GM04503 (cell line): ENCODE data around the gene COMP.

ENCODE experiments used
- DNase-seq: peaks from one replicate; pipeline ENCODE4 v3.0.0-alpha.2; 2012; ENCODE audit warnings: low read depth

The COMP gene

DNA sequence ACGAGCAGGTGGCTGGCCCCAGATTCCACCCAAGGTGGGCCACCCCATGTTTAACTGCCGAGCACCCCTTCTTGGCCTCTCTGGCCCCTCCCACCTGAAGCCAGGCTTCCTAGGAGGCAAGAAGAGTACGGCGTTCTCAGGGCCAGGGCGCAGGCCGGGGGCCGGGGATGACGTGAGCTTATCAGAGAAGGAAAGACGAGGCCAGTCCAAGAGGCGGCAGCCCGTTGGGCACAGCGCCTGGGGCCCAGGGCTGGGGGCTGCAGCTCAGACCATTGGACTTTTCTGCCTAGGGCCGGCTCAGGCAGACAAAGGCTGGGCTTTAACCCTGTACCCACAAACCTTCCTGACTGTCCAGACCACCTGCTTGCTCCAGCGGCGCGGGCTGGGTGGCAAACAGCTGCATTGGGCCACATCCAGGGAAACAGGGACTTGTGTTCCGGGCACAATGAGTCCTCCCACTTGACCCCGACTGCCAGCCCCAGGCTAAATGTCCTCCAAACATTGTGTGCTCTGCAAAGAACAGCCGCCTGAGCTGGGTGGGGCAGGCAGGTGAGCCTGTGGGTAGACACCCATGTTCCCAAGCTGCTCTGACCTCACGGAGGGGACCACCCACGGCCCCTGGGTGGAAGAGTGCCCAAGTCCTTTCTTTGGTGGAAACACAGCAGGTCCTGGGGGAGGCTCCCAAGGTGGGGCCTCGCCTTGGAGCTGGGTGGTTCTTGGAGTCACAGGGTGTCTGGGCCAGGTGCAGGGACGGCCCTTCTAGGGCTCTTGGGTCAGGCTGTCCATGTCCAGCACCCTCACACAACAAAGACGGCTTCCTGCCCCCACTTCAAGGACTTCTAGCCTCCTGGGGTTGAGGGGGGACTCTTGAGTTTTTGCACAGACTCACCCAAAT, 21.9 kb downstream of the COMP start:
- DNase-seq, result no peak

DNA sequence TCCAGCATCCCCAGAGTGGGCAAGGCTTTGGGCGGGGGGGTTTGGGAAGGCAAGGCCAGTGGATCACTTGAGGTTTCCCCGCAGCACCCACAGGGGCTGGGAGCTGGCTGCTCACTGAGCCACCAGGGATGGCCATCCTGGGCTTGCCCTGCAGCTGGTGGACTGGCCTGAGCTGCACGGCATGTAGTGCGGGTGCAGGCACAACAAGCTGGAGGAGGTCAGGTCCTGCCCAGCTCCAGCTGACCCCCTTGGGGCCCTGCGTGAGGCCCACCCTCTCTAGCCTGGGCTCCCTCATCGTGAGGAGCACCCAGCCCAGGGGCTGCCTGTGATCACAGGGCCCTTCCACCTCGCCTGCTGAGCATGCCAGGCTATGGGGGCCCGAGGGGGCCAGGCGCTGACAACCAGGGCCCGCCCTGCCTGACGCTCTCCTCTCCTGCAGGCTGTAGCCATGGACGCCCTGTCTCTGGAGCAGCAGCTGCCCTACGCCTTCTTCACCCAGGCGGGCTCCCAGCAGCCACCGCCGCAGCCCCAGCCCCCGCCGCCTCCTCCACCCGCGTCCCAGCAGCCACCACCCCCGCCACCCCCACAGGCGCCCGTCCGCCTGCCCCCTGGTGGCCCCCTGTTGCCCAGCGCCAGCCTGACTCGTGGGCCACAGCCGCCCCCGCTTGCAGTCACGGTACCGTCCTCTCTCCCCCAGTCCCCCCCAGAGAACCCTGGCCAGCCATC, 22.9 kb downstream of the COMP start:
- DNase-seq, result no peak

DNA sequence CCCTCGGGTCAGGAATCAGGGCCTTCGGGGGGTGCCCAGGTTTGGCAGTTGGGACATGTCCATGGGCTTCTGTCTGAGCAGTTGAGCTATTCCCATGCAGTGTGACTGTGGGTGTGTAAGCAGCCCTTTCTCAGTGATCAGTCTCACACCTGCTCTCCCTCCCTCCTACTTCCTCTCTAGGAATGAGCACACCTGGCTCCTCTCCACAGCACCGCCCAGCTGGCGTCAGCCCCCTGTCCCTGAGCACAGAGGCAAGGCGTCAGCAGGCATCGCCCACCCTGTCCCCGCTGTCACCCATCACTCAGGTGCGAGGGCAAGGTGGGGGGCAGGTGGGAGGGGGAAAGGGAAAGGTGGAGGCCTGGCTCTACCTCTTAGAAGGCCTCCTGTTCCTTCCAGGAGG, 25.9 kb downstream of the COMP start:
- DNase-seq, result no peak

DNA sequence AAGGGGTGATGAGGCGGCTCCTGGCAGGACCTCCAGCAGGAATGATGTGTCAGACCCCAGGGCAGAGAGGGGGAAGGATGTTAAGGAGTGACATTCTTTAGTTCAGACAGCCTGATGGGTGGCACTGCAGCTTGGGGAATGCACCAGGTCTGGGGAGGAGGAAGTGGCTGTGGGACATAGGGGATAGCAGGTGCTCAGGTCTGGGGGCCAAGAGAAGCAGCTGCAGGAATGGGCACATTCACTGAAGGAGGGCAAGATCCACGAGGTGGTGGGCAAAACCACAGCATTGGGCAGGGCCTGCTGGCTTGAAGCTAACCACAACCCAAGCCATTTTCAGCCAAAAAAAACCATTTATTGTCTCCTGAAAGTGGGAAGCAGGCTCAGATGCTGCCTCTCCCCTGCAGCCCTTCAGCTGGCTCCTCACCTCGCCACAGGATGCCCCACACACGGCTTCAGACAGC, 26.5 kb downstream of the COMP start:
- no peak for DNase-seq

DNA sequence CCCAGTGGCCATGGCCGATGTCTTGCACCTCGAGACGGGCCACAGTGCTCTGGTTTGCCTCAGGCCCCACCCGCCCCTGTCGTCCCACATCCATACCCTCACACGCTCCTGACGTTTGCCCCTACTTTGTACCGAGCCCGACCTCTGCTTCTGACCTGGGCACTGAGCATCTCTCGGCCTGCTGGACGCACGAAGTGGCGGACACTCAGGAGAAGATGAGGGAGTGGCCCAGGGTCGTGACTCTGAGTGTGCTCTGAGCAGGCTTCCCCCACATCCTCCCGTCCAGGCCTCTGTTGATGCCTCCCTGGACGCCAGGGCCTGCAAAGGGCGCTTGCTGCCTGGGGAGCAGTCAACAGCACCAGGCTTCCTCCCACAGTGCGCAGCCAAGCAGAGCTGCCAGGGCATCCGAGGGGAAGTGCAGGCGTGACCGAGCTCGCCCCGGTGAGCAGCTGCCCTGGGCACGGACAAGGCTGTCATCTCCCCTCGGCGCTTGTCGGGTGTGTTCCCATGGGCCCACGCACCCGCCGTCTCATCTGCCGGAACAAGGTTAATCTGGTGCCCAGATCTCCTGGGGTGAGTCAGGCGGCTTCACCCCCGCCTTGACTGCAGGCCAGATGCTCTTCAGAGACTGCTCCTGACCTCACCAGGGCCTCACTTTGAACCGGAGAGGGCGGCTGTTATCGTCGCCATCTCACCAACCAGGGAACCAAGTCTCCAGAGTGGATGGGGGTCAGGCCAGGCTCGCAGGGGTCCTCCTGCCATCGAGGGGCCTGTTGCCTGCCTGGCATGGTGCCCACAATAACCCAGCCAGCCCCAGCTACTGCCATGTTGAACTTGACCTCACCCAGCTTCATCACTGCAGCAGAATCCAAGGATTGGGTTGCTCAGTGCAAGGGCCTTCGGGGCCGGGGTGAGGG, 27.2 kb downstream of the COMP start:
- peak; percentile 71 for DNase-seq

DNA sequence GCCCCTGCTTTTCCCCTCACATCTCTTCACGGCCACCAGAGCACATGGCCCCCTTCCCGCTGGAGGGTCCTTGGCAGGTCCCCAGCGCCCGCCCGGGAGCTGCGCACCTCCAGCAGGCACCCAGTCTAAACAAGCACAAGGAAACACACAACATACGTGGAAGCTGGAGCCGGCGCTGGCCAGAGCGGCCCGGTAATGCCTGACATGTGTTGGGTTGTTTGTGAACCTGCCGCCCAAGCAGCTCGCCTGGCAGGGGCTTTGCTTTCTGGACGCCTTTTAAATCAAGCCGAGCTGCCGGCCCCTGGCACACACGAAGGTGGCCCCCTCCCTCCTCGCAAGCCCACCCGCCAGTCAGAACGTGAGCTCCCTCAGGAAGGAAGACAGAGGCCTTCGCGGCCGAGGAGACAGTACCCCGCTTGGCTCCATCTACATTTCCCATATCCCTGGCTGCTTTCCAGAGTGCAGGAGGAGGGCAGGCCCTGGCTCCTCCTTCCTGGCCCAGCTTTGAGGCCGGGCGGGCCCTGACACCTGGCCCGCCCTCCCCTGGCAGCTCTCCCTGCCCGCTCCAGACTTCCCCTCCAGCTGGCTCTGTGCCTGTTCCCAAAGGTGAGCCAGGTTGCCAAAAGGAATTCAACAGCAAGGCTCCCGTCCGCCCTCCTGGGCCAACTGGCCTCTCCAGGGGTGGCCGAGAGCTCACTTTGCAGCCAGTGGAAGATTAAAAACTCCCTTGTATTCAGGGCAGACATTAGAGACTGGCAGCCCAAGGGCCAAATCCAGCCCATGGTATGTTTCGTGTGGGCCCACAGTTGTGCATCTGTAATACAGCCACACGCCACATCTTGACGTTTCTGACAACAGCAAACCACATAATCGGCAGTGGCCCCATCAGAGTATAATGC, 28.7 kb downstream of the COMP start:
- no peak for DNase-seq

DNA sequence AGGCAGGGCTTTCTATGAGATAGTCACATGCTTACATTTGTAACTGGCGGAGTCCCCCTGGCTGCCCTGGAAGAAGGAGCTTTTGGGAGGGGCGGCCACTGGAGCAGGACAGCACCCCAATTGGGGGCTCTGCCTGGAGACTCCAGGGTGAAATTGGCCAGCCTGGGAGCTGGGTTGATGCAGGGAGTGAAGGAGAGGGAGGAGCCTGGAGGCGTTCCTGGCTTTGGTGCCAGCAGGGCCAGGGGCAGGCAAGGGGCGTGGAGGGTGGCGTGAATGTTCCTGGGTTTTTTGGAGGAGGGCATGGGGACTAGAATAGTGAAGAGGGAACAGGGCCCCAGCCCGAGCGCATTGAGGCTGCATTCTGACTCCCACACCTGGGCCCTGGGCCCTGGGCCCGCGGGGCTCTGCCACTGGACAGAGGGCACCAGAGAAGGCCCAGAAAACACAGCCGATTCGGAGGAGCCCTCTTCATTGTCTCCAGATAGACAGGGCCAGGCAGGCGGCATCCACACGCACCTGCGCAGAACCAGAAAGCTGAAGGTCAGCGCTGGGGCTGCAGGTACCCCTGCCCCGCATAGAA, 29.5 kb downstream of the COMP start:
- DNase-seq, result no peak

DNA sequence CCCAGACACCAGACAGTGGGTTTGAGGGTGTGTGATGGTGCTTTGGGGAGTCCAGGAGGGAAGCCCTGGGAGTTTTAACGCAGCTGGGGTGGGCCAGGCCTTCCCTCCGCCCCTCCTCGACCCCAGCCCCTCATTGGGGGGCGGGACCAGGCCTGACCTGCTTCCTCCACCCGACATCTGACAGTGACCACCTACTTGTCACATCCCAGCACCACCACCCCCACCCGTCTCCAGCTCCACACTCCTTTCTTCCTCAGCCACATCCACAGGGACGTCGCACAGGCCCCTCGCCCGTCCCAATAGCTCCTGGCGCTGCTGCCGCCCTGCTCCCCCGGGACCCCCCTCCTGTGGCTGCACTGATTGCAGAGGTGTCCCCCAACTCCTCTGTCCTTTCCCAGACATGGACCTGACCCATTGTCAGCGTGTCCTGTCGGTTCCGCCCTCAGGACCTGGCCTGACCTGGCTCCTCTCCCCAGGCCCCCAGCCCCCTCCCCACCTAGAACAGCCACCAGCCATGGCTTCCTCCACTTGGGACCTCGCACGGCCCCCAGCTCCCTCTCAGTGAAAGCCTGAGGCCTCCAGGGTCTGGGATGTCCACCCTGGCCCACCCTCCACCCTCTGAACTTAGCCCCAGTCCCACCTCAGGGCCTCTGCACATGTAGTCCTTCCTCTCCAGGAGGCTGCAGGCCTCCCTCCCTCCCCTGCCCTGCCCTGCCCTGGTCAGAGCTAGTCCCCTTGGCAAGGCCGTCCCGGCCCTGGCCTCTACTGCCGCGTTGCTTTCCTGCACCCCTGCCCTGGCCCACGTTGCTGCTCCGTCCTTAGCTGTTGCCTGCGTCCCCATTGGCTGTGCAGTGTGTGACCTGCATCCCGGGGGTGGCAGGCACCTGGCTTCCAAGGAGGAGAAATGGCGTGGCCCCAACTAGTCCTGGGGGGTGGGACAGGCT, 30.4 kb downstream of the COMP start:
- DNase-seq, result no peak

DNA sequence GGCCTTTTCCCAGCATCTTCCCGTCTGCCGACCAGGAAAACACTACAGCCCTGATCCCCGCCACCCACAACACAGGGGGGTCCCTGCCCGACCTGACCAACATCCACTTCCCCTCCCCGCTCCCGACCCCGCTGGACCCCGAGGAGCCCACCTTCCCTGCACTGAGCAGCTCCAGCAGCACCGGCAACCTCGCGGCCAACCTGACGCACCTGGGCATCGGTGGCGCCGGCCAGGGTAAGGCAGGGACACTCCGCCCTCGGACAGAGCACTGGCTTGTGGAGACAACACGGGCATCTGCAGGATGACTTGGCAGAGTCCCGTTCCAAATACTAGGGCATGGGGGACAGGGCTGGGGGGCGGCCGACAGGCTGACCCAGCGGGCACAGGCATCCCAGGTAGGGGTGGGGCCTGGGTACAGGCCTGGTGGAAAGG, 31.1 kb downstream of the COMP start:
- no peak for DNase-seq

DNA sequence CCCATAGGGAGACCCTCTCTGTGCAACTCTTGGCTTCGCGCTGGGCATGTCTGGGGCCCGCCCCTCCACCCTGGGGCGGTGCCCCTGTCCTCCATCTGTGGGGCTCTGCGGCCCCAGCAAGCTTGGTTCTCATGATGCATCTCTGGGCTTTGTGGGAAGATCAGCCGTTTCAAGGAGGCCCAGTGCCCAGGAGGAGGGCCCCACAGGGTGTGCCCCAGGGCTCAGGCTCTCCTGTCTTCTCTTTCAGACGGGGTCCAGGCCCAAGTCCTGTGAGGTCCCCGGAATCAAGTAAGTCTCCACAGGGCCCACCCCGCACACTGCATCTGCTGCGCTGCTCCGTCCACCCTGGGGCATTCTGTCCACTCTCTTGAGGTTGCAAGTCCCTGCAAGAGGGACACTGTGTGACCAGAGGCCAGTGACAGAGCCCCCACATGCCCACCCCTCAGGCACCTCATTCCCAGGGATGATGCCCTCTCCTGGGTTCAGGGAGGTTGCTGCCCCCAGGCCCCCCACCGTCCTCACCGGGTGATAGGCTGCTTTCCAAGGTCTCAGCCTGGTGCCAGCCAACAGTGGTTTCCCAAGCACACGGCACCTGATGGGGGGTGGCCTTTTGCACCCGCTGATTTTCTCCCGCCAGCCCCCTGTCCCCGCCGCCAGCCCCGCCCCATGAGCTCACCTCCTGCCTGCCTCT, 31.7 kb downstream of the COMP start:
- DNase-seq, result no peak

DNA sequence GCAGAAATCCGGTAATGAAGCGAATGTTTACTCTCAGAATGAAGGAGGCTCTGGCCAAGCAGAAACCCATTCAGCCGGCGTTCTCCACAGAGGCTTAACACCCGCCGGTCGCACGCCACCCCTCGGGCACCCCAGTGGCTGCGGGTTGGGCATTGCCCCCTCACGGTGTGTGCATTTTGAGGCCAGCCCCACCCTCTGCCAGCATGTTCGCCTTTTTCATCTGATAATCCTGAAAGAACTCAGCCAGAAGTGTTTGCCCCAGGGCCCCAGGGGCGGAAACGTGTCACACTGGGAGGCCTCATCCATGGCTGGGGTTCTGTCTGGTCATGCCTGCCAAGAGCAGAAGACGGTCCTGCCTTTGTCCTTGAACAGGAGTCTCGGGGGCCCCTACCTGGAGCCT, 34.2 kb downstream of the COMP start:
- no peak for DNase-seq

DNA sequence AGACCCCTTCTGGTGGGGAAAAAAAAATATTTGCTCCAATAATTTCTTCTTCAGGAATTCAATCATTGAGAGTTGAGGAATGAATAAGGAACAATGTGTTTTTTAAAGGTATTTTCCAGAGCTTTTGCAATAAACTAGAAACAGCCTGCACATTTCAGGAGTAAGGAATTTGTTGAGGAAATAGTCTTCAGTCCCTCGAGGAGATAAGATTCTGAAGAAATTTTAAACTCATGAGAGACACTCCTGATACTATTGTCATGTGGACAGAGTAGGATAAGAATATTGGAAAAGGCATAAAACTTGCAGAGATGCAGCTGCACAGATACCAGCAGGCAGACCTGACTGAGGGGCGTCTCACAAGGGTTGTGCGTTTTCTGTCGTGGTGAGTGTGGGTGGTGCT, 36.6 kb downstream of the COMP start:
- no peak for DNase-seq

DNA sequence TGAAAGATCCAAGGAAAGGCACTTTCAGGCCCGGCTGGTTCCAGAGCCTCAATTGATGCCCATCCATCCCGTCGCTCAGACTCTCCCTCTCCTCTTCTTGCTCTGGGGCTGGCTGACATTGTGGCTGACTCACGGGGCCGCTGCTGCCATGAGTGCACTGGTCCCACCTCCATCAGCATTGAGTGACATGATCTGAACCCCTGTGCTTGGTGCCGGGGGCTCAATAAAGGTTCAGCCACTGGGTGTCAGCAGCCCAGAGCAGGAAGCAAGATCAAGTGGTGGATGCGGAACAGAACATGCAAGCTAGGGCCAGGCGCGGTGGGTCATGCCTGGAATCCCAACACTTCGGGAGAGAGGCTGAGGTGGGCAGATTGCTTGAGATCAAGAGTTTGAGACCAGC, 39.5 kb downstream of the COMP start:
- DNase-seq, result no peak

DNA sequence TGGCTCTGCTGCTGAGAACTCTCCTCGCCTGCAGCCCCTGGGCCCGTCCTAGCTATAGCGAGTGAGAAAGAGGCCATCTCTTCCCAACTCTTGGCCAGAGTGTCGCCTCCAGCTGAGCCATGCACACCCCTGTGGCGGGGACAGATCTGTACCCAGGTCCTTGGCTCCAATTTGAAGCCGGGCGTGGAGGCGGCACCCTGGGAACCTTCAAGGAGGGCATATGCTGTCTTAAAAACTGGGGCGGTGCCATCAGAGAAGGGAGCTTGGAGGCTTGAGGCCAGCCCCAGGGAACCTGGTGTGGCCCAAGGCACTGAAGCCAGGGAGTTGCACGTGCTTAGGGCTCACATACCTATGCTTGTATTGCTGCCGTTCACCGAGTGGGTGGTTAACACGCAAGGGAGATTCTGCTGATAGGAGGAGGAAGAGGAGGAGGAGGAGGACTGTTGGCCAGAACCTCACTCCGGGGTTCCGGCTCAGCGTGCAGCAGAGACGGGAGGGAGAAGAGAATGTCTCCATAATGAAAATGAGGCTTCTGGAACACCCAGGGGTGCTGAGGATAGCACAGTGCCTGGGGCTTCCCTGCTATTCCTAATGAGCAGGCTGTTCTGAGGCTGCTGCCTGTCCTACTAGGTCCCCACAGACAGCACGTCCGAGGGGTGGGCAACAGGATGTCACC, 40.7 kb downstream of the COMP start:
- no peak for DNase-seq

DNA sequence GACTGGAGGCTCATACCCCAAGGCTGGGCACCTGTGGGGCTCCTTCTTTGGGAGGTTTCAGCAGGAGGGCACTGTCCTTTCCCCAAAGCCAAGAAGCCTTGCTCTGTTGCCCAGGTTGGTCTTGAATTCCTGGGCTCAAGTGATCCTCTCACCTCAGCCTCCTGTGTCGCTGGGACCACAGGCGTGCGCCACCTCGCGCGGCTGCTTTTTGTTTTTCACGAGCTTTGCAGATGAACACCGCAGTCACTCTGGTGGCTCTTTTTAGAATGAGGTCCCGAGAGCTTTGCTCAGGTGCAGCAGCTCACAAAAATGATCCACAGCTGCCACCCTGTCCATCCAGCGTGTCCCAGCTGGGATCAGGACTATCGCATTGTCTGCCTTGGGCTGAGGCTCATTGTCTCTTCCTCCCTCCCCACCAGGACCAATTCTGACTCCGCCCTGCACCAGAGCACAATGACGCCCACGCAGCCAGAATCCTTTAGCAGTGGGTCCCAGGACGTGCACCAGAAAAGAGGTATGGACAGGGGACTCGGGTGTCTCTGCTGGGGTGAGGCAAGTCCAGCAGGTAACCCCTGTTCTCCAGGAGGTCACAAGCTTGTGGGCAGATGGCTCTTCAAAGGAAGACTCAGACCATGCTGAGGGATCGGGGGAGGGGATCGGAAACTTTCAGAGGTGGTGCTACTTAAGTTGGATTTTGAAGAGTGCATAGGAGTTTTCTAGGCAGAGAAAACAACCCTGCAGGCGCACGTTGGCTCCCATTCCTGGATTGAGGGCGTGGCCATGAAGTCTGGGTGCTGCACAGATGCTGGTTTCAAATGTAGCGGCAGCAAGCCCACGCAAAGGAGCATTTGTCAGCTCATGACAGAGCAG, 41.5 kb downstream of the COMP start:
- no peak for DNase-seq

DNA sequence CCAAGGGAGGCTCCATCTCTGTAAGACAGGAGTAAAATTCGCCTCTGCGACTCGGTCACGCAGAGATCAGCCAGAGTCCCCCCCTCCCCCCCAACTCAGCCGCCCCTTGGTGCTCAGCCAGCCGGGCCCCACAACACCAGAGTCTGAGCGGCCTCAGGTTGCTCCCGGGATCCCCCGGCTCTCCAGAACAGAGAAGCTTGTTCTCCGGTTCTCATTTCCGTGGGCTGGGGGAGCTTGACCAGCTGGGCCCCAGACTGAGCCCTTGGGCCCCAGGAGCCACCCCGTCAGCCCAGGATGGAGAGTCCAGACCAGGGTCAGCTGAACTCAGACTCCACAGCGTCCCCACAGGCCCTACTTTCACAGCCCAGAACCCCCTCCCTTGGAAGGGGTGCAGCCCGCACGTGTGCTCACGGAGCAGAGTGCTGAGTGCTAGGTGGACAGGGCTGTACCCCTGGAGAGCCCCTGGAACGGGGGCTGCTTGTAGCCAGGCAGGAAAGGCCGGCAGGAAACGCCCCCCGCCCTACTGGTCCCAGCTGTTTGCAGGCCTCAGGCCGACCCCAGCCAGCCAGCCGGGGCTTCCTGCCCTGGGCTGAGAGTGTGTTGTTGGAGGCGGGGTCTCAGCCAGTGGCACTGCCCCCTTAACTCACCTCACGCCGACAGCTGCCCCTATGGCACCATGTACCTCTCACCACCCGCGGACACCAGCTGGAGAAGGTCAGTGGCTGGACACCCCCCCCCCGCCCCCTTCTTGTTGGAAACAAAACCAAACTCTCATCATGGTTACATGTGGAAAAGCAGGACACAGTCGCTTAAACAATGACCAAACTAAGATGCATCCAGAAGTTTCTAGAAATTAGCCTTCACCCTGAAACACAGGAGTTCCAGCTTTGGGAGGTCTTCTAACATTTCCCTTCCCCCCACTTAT, 44.4 kb downstream of the COMP start:
- no peak for DNase-seq
